Measurements from ENCODE around the gene SREK1IP1. TPM values are rescaled to one million over a fixed set of nuclear protein-coding genes. Genes with fewer than 3 reads are reported as not detected.
A peak's percentile ranks its signal among the peaks of the same experiment; 100 is the strongest.

The SREK1IP1 gene
- total RNA-seq, 1 experiment from 2014 or later: 40.1 TPM

DNA sequence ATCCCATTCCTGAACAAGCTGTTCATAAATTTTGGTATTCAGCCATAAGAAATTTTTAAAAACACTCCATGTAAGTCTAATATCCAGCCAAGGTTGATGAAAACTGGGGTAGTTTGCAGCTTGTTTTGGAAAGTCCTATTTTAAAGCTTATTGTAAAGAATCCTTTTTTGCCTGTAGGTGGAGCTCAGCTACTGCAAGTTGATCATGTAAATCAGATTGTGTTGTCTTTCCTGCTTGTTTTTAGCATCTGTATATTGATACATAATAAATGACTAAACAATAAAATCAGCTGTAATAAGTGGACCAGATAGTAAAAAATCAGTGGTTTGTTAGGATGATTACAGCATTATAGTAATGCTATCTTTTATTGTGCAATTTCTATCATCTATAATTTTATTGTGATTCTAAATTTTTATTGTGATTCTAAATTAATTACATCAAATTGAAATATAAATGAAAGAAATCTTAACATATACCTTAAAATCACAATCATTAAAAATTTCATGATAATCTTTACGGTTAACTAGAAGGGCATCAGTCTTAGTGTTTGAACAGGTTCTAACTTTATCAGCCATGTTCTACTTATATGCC lies 42.7 kb upstream of the SREK1IP1 start:
- ChIA-PET CTCF (interaction anchor here (0.5 to 10.8 kb wide), 22 partner anchors 9 to 1133 kb away, joined by 3 to 143 read pairs (median 4); partner anchors contain the start of gene ADAMTS6), POLR2A (interaction anchor here (3.1 kb wide), 1 partner anchor 671 kb away, joined by 26 read pairs; the partner anchor contains the start of gene ADAMTS6)
- peak; percentile 45 for DNase-seq (ENCODE audit: unreplicated experiment)
- peak; percentile 71 for TF ChIP-seq CTCF (IDR thresholded peaks at IDR 0.05; ENCODE audit: unreplicated experiment)
- H3K27ac Mint-ChIP-seq (ENCODE audit: low read depth, unreplicated experiment): no peak overlapping the region
- no TSS peak for BruUV-seq (replicated peaks)
- H3K36me3 Mint-ChIP-seq (ENCODE audit: insufficient read depth, unreplicated experiment): peaks cover 18% of the 10 kb centered on the region
- H3K4me3 Mint-ChIP-seq (ENCODE audit: unreplicated experiment): no peak overlapping the region
- H3K4me1 Mint-ChIP-seq (ENCODE audit: insufficient read depth, unreplicated experiment): peaks cover 8% of the 10 kb centered on the region
- no peaks in the 10 kb centered on the region for H3K27me3 Mint-ChIP-seq (ENCODE audit: insufficient read depth, unreplicated experiment)
- no peaks in the 10 kb centered on the region for H3K9me3 Mint-ChIP-seq (ENCODE audit: unreplicated experiment)
- intact Hi-C loops (cut with micrococcal nuclease): loop anchor here (1.0 to 5.0 kb wide), 3 partner anchors 148 to 672 kb away; no protein-coding TSS in a partner anchor

- CTCF ChIA-PET: interaction anchor here (0.5 to 10.8 kb wide), 6 partner anchors 9 to 677 kb away, joined by 3 to 143 read pairs (median 3); partner anchors contain the start of gene ADAMTS6
- Mint-ChIP-seq H3K4me3 (ENCODE audit: unreplicated experiment) (no peak overlapping the region), H3K9me3 (ENCODE audit: unreplicated experiment) (no peaks in the 10 kb centered on the region), H3K36me3 (ENCODE audit: insufficient read depth, unreplicated experiment) (peaks cover 14% of the 10 kb centered on the region), H3K27me3 (ENCODE audit: insufficient read depth, unreplicated experiment) (no peaks in the 10 kb centered on the region), H3K4me1 (ENCODE audit: insufficient read depth, unreplicated experiment) (peaks cover 8% of the 10 kb centered on the region), H3K27ac (ENCODE audit: low read depth, unreplicated experiment) (no peak overlapping the region)
- POLR2A ChIA-PET: no interaction called here
- BruUV-seq (replicated peaks): no TSS peak
- intact Hi-C loops (cut with micrococcal nuclease): no loop called here
- no peak for TF ChIP-seq CTCF (IDR thresholded peaks at IDR 0.05; ENCODE audit: unreplicated experiment)
- DNase-seq (ENCODE audit: unreplicated experiment): no peak
Observed at GRCh38 chr5:64807520-64807919, 39.0 kb upstream of the SREK1IP1 start.

DNA sequence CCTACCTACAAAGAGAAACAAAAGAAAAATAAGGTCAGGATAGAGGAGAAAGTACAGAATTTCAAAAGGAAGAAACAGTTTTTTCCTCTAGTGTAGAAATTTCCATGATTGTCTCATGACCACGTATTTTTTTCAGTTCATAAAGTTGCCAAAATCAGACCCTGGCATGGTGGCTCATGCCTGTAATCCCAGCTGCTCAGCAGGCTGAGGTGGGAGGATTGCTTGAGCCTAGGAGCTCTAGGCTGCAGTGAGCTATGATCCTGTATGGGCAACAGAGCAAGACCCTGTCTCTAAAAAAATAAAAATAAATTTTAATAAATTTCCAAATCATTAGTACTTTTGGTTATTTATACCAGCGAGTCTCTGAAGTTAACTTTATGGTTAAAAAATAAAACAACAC lies 38.0 kb upstream of the SREK1IP1 start:
- Mint-ChIP-seq H3K36me3 (ENCODE audit: insufficient read depth, unreplicated experiment) (peaks cover 14% of the 10 kb centered on the region), H3K9me3 (ENCODE audit: unreplicated experiment) (no peaks in the 10 kb centered on the region), H3K4me1 (ENCODE audit: insufficient read depth, unreplicated experiment) (peaks cover 8% of the 10 kb centered on the region), H3K27me3 (ENCODE audit: insufficient read depth, unreplicated experiment) (no peaks in the 10 kb centered on the region), H3K27ac (ENCODE audit: low read depth, unreplicated experiment) (no peak overlapping the region), H3K4me3 (ENCODE audit: unreplicated experiment) (no peak overlapping the region)
- ChIA-PET CTCF (interaction anchor here (0.6 to 10.8 kb wide), 3 partner anchors 9 to 678 kb away, joined by 3 to 143 read pairs (median 4); partner anchors contain the start of genes ADAMTS6, CWC27 and SREK1IP1), POLR2A (no interaction called here)
- TF ChIP-seq CTCF (IDR thresholded peaks at IDR 0.05; ENCODE audit: unreplicated experiment): no peak
- intact Hi-C loops (cut with micrococcal nuclease): no loop called here
- no TSS peak for BruUV-seq (replicated peaks)
- DNase-seq (ENCODE audit: unreplicated experiment): no peak

DNA sequence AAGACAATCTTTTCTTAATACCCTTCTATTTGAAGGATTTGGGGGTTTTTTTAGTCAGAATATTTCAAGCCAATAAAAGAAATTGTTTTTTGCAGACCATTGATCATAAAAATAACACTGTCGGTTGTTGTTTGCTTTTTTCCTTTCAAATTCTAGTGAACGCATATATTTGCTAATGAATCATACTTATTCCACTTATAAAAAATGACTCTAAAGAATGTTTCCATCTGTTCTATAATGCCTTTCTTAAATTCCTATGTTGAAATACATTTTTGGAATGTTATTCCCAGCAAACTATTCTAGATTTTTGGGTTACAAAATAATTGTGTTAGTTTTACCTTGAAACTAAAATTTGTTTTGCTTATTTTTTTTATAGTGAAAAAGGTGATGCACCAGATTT lies 32.4 kb upstream of the SREK1IP1 start:
- Mint-ChIP-seq H3K4me3 (ENCODE audit: unreplicated experiment) (no peak overlapping the region), H3K36me3 (ENCODE audit: insufficient read depth, unreplicated experiment) (no peaks in the 10 kb centered on the region), H3K4me1 (ENCODE audit: insufficient read depth, unreplicated experiment) (no peaks in the 10 kb centered on the region), H3K9me3 (ENCODE audit: unreplicated experiment) (no peaks in the 10 kb centered on the region), H3K27me3 (ENCODE audit: insufficient read depth, unreplicated experiment) (no peaks in the 10 kb centered on the region), H3K27ac (ENCODE audit: low read depth, unreplicated experiment) (no peak overlapping the region)
- TF ChIP-seq CTCF (IDR thresholded peaks at IDR 0.05; ENCODE audit: unreplicated experiment): no peak
- POLR2A ChIA-PET: no interaction called here
- no TSS peak for BruUV-seq (replicated peaks)
- intact Hi-C loops (cut with micrococcal nuclease): no loop called here
- CTCF ChIA-PET: interaction anchor here (1.5 kb wide), 1 partner anchor 682 kb away, joined by 3 read pairs; no protein-coding TSS in a partner anchor
- DNase-seq (ENCODE audit: unreplicated experiment): no peak

All from MCF 10A (cell line).